Activated CD4-positive, alpha-beta memory T cell treated with anti-CD3 and anti-CD28 coated beads, Interleukin-2, amount 10 ng/mL, durations not matched to agents 7 days and 5 days (primary cell): ENCODE measurements around the gene GPRC6A. TPM values are rescaled to one million over a fixed set of nuclear protein-coding genes. Genes with fewer than 3 reads are reported as not detected.

Experiments used
- CTCF ChIA-PET: fragments of 350-600 bp; sonication (Branson Sonifier 250); formaldehyde crosslinking; loops from one replicate; lab custom pipeline; 2021; ENCODE audit warnings: antibody characterized with exemption, inconsistent platforms; lab: Charles Lee
- POLR2A ChIA-PET: fragments of 350-600 bp; sonication (Branson Sonifier 250); formaldehyde crosslinking; loops from one replicate; lab custom pipeline; 2021; ENCODE audit warnings: antibody characterized with exemption; lab: Charles Lee
- DNase-seq: peaks from one replicate; pipeline ENCODE4 v3.0.0-alpha.2; 2020
- H3K27ac Mint-ChIP-seq: one replicate; pipeline ENCODE4 v1.8.0; 2021; ENCODE audit warnings: mild to moderate bottlenecking, mixed read lengths
- H3K27me3 Mint-ChIP-seq: one replicate; pipeline ENCODE4 v1.8.0; 2021; ENCODE audit warnings: mixed read lengths
- H3K36me3 Mint-ChIP-seq: one replicate; pipeline ENCODE4 v1.8.0; 2021; ENCODE audit warnings: low read depth, mixed read lengths
- H3K4me1 Mint-ChIP-seq: one replicate; pipeline ENCODE4 v1.8.0; 2021; ENCODE audit warnings: mixed read lengths
- H3K4me3 Mint-ChIP-seq: one replicate; pipeline ENCODE4 v1.8.0; 2021; ENCODE audit warnings: mild to moderate bottlenecking, mixed read lengths
- H3K9me3 Mint-ChIP-seq: one replicate; pipeline ENCODE4 v1.8.0; 2021; ENCODE audit warnings: mixed read lengths
- total RNA-seq, 2 experiments: library from RNA; stranded (reverse); gene quantifications; one replicate each; pipeline ENCODE4 v1.2.3, GENCODE V29; 2021

GPRC6A gene
- total RNA-seq, 2 experiments from 2014 or later = not detected

- Mint-ChIP-seq H3K4me1 (peaks cover 9% of the 10 kb centered on the region), H3K27ac (no peak within 1 kb of the TSS), H3K36me3 (no peaks in the 10 kb centered on the region), H3K27me3 (peaks cover 53% of the 10 kb centered on the region), H3K9me3 (no peaks in the 10 kb centered on the region), H3K4me3 (peak within 1 kb of the TSS; percentile 57)
- no peak for DNase-seq
- ChIA-PET POLR2A (interaction anchor here (1.0 kb wide), 1 partner anchor 10 kb away, joined by 4 read pairs; no protein-coding TSS in a partner anchor), CTCF (interaction anchor here (0.8 kb wide), 1 partner anchor 20 kb away, joined by 3 read pairs; no protein-coding TSS in a partner anchor)
Observed at GRCh38 chr6:116764961-116765841, 63.7 kb downstream of the GPRC6A start, which contains the start of gene FAM162B. Gene FAM162B (minus strand): TSS chr6:116765719. CDS start chr6:116765576, 143 bp downstream.

- H3K9me3 Mint-ChIP-seq = no peaks in the 10 kb centered on the region
- POLR2A ChIA-PET = no interaction called here
- H3K4me1 Mint-ChIP-seq = peaks cover 9% of the 10 kb centered on the region
- peak overlapping the region; percentile 25 for H3K4me3 Mint-ChIP-seq
- no peak overlapping the region for H3K27ac Mint-ChIP-seq
- peaks cover 55% of the 10 kb centered on the region for H3K27me3 Mint-ChIP-seq
- no peak for DNase-seq
- no peaks in the 10 kb centered on the region for H3K36me3 Mint-ChIP-seq
- CTCF ChIA-PET = no interaction called here
Observed at GRCh38 chr6:116764629-116764960, 64.3 kb downstream of the GPRC6A start.

GRCh38 chr6:116763906-116764628, 64.8 kb downstream of the GPRC6A start:
- Mint-ChIP-seq H3K27ac (no peak overlapping the region), H3K9me3 (no peaks in the 10 kb centered on the region), H3K4me1 (peaks cover 9% of the 10 kb centered on the region), H3K36me3 (no peaks in the 10 kb centered on the region), H3K4me3 (no peak overlapping the region), H3K27me3 (peaks cover 56% of the 10 kb centered on the region)
- no peak for DNase-seq
- POLR2A ChIA-PET = no interaction called here
- CTCF ChIA-PET = no interaction called here

DNA sequence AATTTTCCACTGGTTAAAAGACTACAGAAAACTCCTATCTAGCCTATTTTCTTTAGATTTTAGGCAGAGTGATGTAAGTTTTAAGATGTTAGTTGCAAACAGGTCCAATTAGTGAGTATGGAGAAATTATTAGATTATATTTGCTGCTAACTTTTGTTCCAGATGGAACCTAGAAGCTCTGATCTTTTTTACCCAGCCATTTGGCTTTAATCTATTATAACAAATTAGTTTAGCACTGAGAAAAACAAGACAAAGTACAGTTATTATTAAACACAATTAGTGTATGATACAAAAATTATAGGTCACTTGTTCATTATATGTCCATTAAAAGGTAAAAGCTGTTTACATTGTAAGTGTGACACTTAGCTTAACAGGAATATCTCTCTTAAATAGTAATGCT, 65.8 kb downstream of the GPRC6A start:
- no peak for DNase-seq
- Mint-ChIP-seq H3K27me3 (peaks cover 57% of the 10 kb centered on the region), H3K9me3 (no peaks in the 10 kb centered on the region), H3K4me1 (peaks cover 9% of the 10 kb centered on the region), H3K4me3 (no peak overlapping the region), H3K36me3 (no peaks in the 10 kb centered on the region), H3K27ac (no peak overlapping the region)
- POLR2A ChIA-PET = no interaction called here
- CTCF ChIA-PET = no interaction called here

GRCh38 chr6:116762235-116762634, 66.6 kb downstream of the GPRC6A start:
- CTCF ChIA-PET = no interaction called here
- no peak for DNase-seq
- Mint-ChIP-seq H3K27me3 (peaks cover 56% of the 10 kb centered on the region), H3K36me3 (no peaks in the 10 kb centered on the region), H3K27ac (no peak overlapping the region), H3K4me3 (no peak overlapping the region), H3K4me1 (peaks cover 9% of the 10 kb centered on the region), H3K9me3 (no peaks in the 10 kb centered on the region)
- POLR2A ChIA-PET = no interaction called here

- ChIA-PET CTCF (no interaction called here), POLR2A (no interaction called here)
- no peak overlapping the region for H3K27ac Mint-ChIP-seq
- H3K4me3 Mint-ChIP-seq = no peak overlapping the region
- H3K9me3 Mint-ChIP-seq = no peaks in the 10 kb centered on the region
- H3K4me1 Mint-ChIP-seq = peaks cover 9% of the 10 kb centered on the region
- H3K36me3 Mint-ChIP-seq = no peaks in the 10 kb centered on the region
- no peak for DNase-seq
- H3K27me3 Mint-ChIP-seq = peaks cover 52% of the 10 kb centered on the region
Observed at GRCh38 chr6:116761779-116762178, 67.1 kb downstream of the GPRC6A start.

DNA sequence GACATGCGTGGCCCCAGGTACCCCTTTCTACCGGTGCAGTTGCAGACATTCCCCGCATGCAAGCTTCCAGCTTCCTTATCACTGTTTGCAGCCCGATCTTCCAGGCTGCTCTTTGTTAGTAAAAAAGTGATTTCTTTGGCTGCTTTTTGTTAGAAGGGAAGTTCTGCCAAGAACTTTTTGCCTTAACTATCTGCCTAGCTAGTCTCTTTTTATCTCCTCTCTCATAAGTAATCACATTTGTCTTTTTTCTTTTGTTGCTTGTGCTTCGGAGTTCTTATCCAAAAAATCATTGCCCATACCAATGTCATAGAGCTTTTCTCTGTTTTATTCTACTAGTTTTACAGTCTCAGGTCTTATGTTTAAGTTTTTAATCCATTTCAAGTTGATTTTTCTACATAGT, 83.7 kb downstream of the GPRC6A start:
- ChIA-PET POLR2A (no interaction called here), CTCF (no interaction called here)
- H3K4me3 Mint-ChIP-seq = no peak overlapping the region
- no peaks in the 10 kb centered on the region for H3K9me3 Mint-ChIP-seq
- no peaks in the 10 kb centered on the region for H3K4me1 Mint-ChIP-seq
- no peak for DNase-seq
- H3K27ac Mint-ChIP-seq = no peak overlapping the region
- no peaks in the 10 kb centered on the region for H3K36me3 Mint-ChIP-seq
- peaks cover 8% of the 10 kb centered on the region for H3K27me3 Mint-ChIP-seq

Other genes with a start within 250 kb of the GPRC6A start
- gene RSPH4A, start 212.6 kb downstream of the GPRC6A start, total RNA-seq = under 1 TPM; 0.10 to 0.15 TPM
- gene ZUP1, start 160.3 kb downstream of the GPRC6A start, total RNA-seq = 10 to 100 TPM; 18.8 to 19.7 TPM
- 1 to 10 TPM; 7.1 to 9.9 TPM for gene KPNA5, start 147.9 kb downstream of the GPRC6A start, total RNA-seq
- not detected for gene FAM162B, start 63.4 kb downstream of the GPRC6A start, total RNA-seq
- not detected for gene RFX6, start 48.2 kb upstream of the GPRC6A start, total RNA-seq